Adrenal gland (tissue), 5 donors: ENCODE measurements around the gene MAGI1.

Source experiments
- CTCF ChIP-seq, 6 experiments: fragments of 450-650 bp in 4 of 6; fragments of 200-600 bp in 2 of 6; sonication (generic) in 1 of 6; IDR thresholded peaks; 1 replicate in 5 of 6; 2 replicates in 1 of 6; pipeline versions ENCODE4 v1.5.1 to v1.8.0; 2016 to 2021; ENCODE audit warnings: antibody characterized with exemption in 6 of 6, mild to moderate bottlenecking in 2 of 6, moderate library complexity in 1 of 6
- POLR2A ChIP-seq, 2 donors: fragments of 450-650 bp; IDR thresholded peaks; one replicate each; pipeline ENCODE4 v1.6.1; 2017; ENCODE audit warnings: antibody characterized with exemption in 2 of 2, mild to moderate bottlenecking in 2 of 2, moderate library complexity in 1 of 2
- donor health status: DM: no; HTN: no; CAD: no.

GRCh38 chr3:65960087-65960486 is 78.6 kb downstream of the MAGI1 start:
- TF ChIP-seq CTCF (IDR thresholded peaks at IDR 0.05): no peak
- TF ChIP-seq POLR2A (IDR thresholded peaks at IDR 0.05): no peak
